ENCODE results near the gene DNAJB1. TPM values are rescaled to one million over a fixed set of nuclear protein-coding genes. Genes with fewer than 3 reads are reported as not detected.
"Not testable (repeated sequence)": the region's sequence is repeated elsewhere in the genome, so short reads cannot be mapped to it uniquely, and the experiment has no call there.

DNAJB1 gene
- total RNA-seq, 4 donors from 2014 or later, result 67.5 to 669 (median 116) TPM

- DNase-seq (ENCODE audit: low spot score), result no peak
- ATAC-seq (ENCODE audit: low FRiP score), result no peak
- no peak for TF ChIP-seq CTCF (IDR thresholded peaks at IDR 0.05)
These were observed 10.3 kb downstream of the DNAJB1 start for GRCh38 chr19:14507704-14508542.

GRCh38 chr19:14505488-14506239, 12.5 kb downstream of the DNAJB1 start:
- ATAC-seq (ENCODE audit: low FRiP score), result no peak
- TF ChIP-seq CTCF (IDR thresholded peaks at IDR 0.05), result no peak
- DNase-seq (ENCODE audit: low spot score), result no peak

GRCh38 chr19:14504575-14504974, 13.6 kb downstream of the DNAJB1 start:
- DNase-seq (ENCODE audit: low spot score); ATAC-seq (ENCODE audit: low FRiP score): not testable (repeated sequence)

- TF ChIP-seq CTCF (IDR thresholded peaks at IDR 0.05), result no peak
- DNase-seq (ENCODE audit: low spot score) (no peak), ATAC-seq (ENCODE audit: low FRiP score) (no peak)
These were observed 14.9 kb downstream of the DNAJB1 start for GRCh38 chr19:14503285-14503684.

GRCh38 chr19:14502334-14503092, 15.7 kb downstream of the DNAJB1 start:
- TF ChIP-seq CTCF (IDR thresholded peaks at IDR 0.05), result no peak
- ATAC-seq (ENCODE audit: low FRiP score), result no peak
- DNase-seq (ENCODE audit: low spot score), result no peak

- no peak for ATAC-seq (ENCODE audit: low FRiP score)
- no peak for TF ChIP-seq CTCF (IDR thresholded peaks at IDR 0.05)
These were observed 20.8 kb downstream of the DNAJB1 start for GRCh38 chr19:14497228-14497921.

More at GRCh38 chr19:14497228-14497921, 20.8 kb downstream of the DNAJB1 start:
- no peak for DNase-seq (ENCODE audit: low spot score)

Data from omental fat pad (tissue), 4 donors.